Choroid plexus epithelial cell (primary cell): Measurements from ENCODE around the gene RREB1.

Source experiments
- DNase-seq: peaks from one replicate; pipeline ENCODE4 v3.0.0-alpha.2; 2010; ENCODE audit warnings: low read depth
- H3K4me3 ChIP-seq: 2 replicates; pipeline ENCODE4 v1.5.1; 2011; ENCODE audit warnings: low read depth, mild to moderate bottlenecking, control low read depth, low read length, moderate library complexity
- TF ChIP-seq, protein P1 (sequence below): conservative IDR thresholded peaks from 2 replicates; pipeline ENCODE4 v1.5.1; 2011; ENCODE audit warnings: low read depth, mild to moderate bottlenecking, control low read depth, inconsistent platforms, low read length, moderate library complexity

Gene RREB1

DNA sequence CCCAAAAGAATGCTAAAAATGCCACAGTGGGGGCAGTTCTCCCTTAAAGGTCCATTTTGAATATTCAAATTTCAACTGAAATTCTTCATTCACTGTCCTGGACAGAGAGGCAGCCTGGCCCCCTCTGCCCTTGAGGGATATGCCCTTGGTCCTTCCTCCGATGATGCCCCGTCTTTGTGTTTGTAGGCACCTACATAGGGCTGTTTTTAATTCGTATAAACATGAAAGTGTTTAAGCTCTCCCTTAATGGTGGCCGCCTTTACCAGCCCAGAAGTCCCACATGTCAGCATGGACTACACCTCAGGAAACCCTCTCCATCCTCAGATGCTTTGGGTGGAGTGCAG, 135.0 kb downstream of the RREB1 start:
- TF ChIP-seq, protein P1, sequence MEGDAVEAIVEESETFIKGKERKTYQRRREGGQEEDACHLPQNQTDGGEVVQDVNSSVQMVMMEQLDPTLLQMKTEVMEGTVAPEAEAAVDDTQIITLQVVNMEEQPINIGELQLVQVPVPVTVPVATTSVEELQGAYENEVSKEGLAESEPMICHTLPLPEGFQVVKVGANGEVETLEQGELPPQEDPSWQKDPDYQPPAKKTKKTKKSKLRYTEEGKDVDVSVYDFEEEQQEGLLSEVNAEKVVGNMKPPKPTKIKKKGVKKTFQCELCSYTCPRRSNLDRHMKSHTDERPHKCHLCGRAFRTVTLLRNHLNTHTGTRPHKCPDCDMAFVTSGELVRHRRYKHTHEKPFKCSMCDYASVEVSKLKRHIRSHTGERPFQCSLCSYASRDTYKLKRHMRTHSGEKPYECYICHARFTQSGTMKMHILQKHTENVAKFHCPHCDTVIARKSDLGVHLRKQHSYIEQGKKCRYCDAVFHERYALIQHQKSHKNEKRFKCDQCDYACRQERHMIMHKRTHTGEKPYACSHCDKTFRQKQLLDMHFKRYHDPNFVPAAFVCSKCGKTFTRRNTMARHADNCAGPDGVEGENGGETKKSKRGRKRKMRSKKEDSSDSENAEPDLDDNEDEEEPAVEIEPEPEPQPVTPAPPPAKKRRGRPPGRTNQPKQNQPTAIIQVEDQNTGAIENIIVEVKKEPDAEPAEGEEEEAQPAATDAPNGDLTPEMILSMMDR = no peak
- no peak for DNase-seq
- H3K4me3 ChIP-seq = no peak overlapping the region

DNA sequence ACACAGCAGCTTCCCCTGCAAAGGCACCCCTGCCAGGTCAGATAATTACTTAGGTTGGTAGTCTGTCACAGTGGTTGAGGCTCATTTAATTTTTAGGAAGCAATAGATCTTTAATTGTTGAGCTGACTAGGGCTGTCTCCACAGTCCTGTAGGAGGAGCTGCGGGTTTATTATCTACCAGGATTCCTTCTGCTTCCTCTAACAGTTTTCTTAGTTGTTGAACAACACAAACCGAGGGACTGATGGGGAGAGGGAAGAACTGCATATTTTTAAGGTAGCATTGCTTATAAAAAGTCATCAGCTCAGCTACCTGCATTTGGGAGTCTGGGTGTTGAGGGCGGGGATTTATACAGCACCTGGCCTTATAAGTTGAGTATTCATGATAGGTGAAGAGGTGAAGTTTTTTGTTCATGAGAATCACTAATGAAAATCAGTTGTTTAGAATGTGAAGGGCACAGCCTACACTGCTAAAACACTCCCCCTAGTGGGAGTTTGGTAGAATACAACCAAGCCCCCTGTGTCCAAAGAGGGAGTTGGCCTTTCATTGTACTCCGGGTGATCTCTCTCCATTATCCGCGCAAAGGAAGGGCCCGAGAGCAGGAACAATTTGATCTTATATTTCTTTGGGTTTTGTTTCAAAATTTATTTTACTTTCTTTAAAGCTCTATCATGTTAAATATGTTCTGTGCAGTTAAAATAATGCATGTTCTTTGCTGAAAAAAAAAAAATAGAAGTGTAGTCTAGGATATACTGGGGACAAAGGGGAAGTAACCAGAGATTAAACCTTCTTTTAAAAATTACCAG, 135.6 kb downstream of the RREB1 start:
- no peak overlapping the region for H3K4me3 ChIP-seq
- TF ChIP-seq, protein P1 = peak; percentile 87
- peak; percentile 76 for DNase-seq

DNA sequence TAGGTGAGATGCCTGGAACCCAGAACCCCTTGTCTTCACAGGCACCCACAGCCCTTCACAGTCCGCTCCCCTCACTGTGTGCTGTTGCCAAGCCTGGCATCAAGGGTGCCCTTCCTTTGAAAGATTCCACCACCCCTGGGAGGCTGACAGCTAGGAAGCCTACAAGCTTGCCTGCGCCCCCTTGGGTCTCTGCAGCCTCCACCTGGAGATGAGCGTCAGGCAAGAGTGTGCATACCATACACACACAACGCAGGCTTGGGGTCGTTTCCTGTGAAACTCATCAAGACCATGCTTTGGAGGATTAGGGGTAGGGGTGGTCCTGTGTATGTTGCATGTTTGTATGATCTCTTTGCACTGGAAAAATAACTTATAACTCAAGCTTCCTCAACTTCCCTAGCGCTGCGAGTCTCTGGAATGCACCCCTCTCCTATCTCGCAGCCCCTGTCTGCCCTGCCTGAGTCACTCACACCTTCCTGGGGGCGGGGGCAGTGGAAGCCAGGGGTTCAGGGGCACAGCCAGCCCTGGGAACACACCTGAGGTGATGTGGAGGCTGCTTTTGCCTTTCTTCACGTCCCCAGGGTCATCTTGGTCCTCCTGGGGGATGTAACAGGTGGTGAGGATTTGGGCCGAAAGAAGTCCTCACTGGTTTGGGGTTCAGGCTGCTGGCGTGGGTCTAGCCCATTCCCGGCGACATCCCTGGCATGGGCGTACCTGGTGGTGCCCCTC, 138.1 kb downstream of the RREB1 start:
- DNase-seq = no peak
- TF ChIP-seq, protein P1 = no peak
- H3K4me3 ChIP-seq = no peak overlapping the region

DNA sequence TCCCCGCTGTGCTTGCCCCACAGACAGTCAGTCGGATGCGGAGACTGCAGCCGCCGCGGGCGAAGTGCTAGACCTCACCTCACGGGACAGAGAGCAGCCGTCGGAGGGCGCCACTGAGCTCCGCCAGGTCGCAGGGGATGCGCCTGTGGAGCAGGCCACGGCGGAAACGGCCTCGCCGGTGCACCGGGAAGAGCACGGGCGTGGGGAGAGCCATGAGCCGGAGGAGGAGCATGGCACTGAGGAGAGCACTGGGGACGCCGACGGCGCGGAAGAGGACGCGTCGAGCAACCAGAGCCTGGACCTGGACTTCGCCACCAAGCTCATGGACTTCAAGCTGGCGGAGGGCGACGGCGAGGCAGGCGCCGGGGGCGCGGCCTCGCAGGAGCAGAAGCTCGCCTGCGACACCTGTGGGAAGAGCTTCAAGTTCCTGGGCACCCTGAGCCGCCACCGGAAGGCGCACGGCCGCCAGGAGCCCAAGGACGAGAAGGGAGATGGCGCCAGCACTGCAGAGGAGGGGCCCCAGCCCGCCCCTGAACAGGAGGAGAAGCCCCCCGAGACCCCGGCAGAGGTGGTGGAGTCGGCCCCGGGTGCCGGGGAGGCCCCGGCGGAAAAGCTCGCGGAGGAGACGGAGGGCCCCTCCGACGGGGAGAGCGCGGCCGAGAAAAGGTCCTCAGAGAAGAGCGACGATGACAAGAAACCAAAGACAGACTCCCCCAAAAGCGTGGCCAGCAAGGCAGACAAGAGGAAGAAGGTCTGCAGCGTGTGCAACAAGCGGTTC, 138.8 kb downstream of the RREB1 start:
- TF ChIP-seq, protein P1 = peak; percentile 11
- no peak overlapping the region for H3K4me3 ChIP-seq
- DNase-seq = no peak

DNA sequence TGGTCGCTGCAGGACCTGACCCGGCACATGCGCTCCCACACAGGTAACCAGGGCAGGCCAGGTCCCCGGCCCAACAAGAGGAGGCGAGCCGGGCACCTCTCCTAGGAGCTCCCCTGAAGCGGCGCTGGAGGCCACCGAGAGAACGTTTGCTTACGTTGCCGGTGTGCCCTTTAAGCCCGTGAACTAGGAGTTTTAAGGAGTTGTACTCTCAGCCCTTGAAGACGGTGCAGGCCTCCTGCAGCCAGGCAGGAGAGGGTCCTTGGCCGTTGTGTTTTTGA, 139.4 kb downstream of the RREB1 start:
- TF ChIP-seq, protein P1 = no peak
- H3K4me3 ChIP-seq = no peak overlapping the region
- DNase-seq = no peak

DNA sequence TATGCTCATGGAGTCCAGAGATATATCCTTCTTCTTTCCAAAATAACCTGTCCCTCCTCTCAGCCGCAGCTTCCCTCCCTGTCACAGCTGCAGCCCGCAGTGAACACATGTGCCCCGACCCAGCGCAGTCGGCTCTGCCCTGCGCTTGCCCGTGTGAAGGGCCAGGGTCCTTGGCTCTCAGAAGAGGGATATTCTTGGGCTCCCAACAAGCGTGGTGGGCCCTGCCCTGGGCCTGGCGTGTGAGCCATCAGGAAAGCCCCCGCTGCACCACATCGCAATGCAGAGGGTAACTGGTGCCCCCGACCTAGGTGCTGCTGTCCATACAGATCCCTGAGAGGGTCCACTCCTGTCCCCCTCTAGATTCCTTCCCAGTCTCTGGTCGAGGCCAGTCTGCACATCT, 140.1 kb downstream of the RREB1 start:
- TF ChIP-seq, protein P1 = no peak
- no peak for DNase-seq
- no peak overlapping the region for H3K4me3 ChIP-seq
